Endothelial cell (in vitro differentiated cells): ENCODE measurements around the gene ZNF280A. TPM values are rescaled to one million over a fixed set of nuclear protein-coding genes. Genes with fewer than 3 reads are reported as not detected.

Experiments
- DNase-seq: peaks from one replicate; pipeline ENCODE4 v3.0.0; 2021; ENCODE audit warnings: low spot score
- H3K27ac Mint-ChIP-seq: one replicate; pipeline ENCODE4 v1.8.0; 2021; ENCODE audit warnings: mixed read lengths, inconsistent platforms; ENCODE audit not compliant: unreplicated experiment
- H3K27me3 Mint-ChIP-seq: one replicate; pipeline ENCODE4 v1.8.0; 2021; ENCODE audit warnings: mild to moderate bottlenecking, moderate library complexity, mixed read lengths, inconsistent platforms; ENCODE audit not compliant: unreplicated experiment
- H3K36me3 Mint-ChIP-seq: one replicate; pipeline ENCODE4 v1.8.0; 2021; ENCODE audit warnings: mild to moderate bottlenecking, low read depth, mixed read lengths, inconsistent platforms; ENCODE audit not compliant: unreplicated experiment
- H3K4me1 Mint-ChIP-seq: one replicate; pipeline ENCODE4 v1.8.0; 2021; ENCODE audit warnings: mild to moderate bottlenecking, mixed read lengths, inconsistent platforms; ENCODE audit not compliant: unreplicated experiment
- H3K4me3 Mint-ChIP-seq: one replicate; pipeline ENCODE4 v1.8.0; 2021; ENCODE audit warnings: mild to moderate bottlenecking, mixed read lengths, inconsistent platforms; ENCODE audit not compliant: unreplicated experiment
- H3K9me3 Mint-ChIP-seq: one replicate; pipeline ENCODE4 v1.8.0; 2021; ENCODE audit warnings: mixed read lengths, inconsistent platforms; ENCODE audit not compliant: unreplicated experiment
- total RNA-seq: library from RNA; stranded (reverse); fragmentation: NEBNext Ultra II Directional; extraction: Animal tissue kit (Norgen Biotek cat#: 25700); gene quantifications from one replicate; pipeline ENCODE4 v1.2.1, GENCODE V29; 2021; ENCODE audit not compliant: unreplicated experiment
- TF ChIP-seq, protein P1 (sequence below): fragments of 200-600 bp; sonication (generic); IDR thresholded peaks from one replicate; pipeline ENCODE4 v1.5.0; 2021; ENCODE audit warnings: antibody characterized with exemption; ENCODE audit not compliant: unreplicated experiment

Gene ZNF280A
- total RNA-seq, 1 donor from 2014 or later, result 0.51 TPM

DNA sequence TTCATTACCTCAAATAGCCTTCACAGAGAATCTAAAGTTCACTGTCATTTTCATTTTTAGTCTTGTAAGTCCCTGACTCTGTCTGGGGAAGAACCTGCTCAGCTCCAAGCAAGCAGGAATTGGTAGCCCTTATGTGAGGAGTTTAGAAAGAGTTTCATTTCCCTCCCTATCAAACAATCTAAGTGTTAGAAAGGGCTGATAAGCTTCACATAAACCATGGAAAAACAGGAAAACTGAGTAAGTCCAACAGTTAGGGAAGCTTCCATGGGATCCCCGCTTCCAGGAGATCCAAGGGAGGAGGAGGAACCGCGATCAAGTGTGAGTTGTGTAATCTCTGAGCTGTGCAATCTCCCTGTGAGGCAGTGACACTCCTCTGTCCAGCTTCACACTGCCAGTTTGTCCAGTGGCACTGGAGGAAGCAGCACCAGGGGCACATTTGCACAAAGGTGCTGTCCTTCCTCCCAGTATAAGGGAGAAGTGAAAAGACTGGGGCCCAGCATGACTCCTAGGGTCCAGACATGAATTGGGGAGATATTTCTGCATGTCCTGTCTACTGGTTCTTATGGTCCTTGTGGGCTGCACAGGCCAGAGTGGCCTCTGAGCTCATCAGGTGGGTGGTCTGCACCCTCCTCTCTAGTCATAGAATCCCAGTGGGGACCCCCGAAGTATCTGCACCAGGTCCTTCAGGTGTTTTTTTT is 34.7 kb upstream of the ZNF280A start:
- Mint-ChIP-seq H3K27ac (no peak overlapping the region), H3K9me3 (no peaks in the 10 kb centered on the region), H3K4me1 (no peaks in the 10 kb centered on the region), H3K27me3 (peaks cover 3% of the 10 kb centered on the region), H3K4me3 (no peak overlapping the region), H3K36me3 (no peaks in the 10 kb centered on the region)
- no peak for DNase-seq
- TF ChIP-seq, protein P1, sequence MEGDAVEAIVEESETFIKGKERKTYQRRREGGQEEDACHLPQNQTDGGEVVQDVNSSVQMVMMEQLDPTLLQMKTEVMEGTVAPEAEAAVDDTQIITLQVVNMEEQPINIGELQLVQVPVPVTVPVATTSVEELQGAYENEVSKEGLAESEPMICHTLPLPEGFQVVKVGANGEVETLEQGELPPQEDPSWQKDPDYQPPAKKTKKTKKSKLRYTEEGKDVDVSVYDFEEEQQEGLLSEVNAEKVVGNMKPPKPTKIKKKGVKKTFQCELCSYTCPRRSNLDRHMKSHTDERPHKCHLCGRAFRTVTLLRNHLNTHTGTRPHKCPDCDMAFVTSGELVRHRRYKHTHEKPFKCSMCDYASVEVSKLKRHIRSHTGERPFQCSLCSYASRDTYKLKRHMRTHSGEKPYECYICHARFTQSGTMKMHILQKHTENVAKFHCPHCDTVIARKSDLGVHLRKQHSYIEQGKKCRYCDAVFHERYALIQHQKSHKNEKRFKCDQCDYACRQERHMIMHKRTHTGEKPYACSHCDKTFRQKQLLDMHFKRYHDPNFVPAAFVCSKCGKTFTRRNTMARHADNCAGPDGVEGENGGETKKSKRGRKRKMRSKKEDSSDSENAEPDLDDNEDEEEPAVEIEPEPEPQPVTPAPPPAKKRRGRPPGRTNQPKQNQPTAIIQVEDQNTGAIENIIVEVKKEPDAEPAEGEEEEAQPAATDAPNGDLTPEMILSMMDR, result no peak

DNA sequence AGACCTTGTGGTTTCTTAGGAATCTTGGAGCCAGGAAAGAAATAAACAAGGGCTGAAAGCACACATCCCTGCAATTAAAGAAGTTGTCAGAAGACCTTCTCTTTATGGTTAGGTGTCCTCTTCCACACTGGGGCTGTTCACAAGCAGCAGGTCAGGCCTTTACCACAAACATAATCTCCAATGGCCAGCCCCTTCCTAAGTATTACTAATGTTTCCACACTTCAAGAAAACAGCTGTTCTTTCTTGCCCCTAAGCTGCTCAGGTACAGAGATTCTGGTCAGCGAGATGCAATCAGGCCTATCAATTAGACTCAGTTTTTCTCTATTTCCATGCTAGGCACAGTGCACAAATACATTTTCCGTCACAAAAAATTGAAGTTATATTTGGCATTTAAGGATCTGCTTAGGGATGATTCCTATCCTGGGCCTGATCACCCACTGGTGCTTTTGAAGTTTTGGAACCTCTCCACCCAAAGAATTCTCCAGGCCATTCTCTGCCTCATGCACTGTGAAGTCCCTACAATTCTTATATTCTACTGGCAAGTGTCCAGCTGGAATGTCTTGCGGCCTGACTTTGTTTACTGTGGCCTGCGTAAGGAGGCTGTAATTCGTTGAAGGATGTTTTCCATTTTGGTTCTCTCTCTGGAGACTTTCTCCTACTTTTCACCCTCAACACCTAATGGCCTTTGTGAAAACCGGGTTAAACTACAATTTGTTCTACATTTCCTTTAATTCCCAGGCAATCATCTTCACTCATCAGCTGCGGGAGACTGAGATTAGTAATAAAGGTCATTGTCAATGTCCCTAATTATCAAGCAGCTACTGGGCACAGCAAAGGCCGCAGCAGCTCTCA is 33.9 kb upstream of the ZNF280A start:
- TF ChIP-seq, protein P1, result no peak
- Mint-ChIP-seq H3K27me3 (peaks cover 3% of the 10 kb centered on the region), H3K36me3 (no peaks in the 10 kb centered on the region), H3K27ac (no peak overlapping the region), H3K4me1 (no peaks in the 10 kb centered on the region), H3K9me3 (no peaks in the 10 kb centered on the region), H3K4me3 (no peak overlapping the region)
- DNase-seq, result no peak

DNA sequence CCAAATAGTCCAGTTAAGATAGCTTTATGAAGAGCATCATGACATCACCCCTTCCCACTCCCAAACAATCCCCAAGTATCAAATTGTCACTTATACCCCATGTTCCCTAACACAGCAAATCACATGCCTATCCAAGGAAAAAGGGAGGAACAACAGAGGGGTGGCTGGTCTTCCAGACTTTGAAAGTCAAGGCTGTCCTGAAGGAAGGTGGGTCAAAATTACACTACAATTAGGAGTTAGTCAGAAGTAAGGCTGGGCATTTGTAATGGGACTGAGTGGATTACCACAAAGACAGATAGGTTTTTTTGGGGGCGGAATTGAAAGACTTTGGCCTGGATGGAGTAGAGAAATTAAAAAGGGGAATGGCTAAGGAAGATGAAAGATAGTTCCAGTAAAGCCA is 33.1 kb upstream of the ZNF280A start:
- Mint-ChIP-seq H3K4me3 (no peak overlapping the region), H3K4me1 (no peaks in the 10 kb centered on the region), H3K9me3 (no peaks in the 10 kb centered on the region), H3K27ac (no peak overlapping the region), H3K27me3 (peaks cover 3% of the 10 kb centered on the region), H3K36me3 (no peaks in the 10 kb centered on the region)
- DNase-seq, result no peak
- TF ChIP-seq, protein P1, result no peak

DNA sequence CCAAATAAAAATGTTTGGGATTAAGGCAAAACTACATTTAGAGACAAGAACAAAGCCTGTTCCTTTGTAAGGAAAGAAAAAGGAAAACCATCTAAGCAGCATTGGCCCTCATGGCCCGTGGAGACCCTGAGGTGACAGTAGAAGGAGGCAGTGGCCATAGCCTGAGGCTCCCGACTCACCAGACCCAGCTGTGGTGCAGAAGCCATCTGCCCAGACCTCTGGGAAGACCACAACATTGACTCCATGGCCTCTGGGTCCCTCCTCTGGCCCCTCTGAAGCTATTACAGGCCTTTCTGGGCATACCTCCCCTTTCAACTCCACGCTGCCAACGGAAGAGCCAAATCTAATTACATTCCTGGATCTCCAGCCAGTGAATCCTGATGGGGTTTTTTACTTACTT is 32.6 kb upstream of the ZNF280A start:
- Mint-ChIP-seq H3K27me3 (peaks cover 3% of the 10 kb centered on the region), H3K36me3 (no peaks in the 10 kb centered on the region), H3K4me1 (no peaks in the 10 kb centered on the region), H3K9me3 (no peaks in the 10 kb centered on the region), H3K27ac (no peak overlapping the region), H3K4me3 (no peak overlapping the region)
- TF ChIP-seq, protein P1, result no peak
- DNase-seq, result peak; percentile 24
